K562 (cell line): Measurements from ENCODE around the gene PITPNB. TPM values are rescaled to one million over a fixed set of nuclear protein-coding genes. Genes with fewer than 3 reads are reported as not detected.

Experiments
- ATAC-seq: fragments of 200-7000 bp; cut with Tn5 transposase; 3 replicates; pipeline ENCODE4 v1.9.1; 2020; ENCODE audit warnings: moderate library complexity
- BruUV-seq: library from RNA; stranded (reverse); fragments of 400-500 nt; replicated peaks from 2 replicates; lab custom pipeline; 2021; lab: Mats Ljungman, UMichigan
- CTCF ChIA-PET: fragments of 300-600 bp; formaldehyde crosslinking; extraction: SDS; loops from one replicate; lab custom pipeline; 2021; ENCODE audit warnings: low intra/inter-chr PET ratio; lab: Yijun Ruan, JAX
- POLR2A ChIA-PET: fragments of 300-600, 350-650 bp; sonication (Branson Sonifier 250); formaldehyde crosslinking; extraction: SDS; loops from one replicate; lab custom pipeline; 2021; ENCODE audit warnings: antibody characterized with exemption, inconsistent platforms; lab: Yijun Ruan, JAX
- DNase-seq, 4 experiments: peaks; one replicate each; pipeline versions ENCODE4 v3.0.0 to v3.0.0-alpha.2; 2011 to 2018; ENCODE audit warnings: low spot score in 3 of 4, mixed read lengths in 3 of 4; ENCODE audit errors: extremely low read depth in 1 of 4
- FAIRE-seq: peaks from 2 replicates; lab custom pipeline; 2011; peaks lifted over from hg19 to GRCh38; lab: Jason Lieb, UNC
- H2AFZ ChIP-seq: 2 replicates; pipeline ENCODE4 v1.6.0; 2011; ENCODE audit warnings: low read depth, low read length, control low read depth, inconsistent platforms
- H3K27ac ChIP-seq: fragments of 200-600 bp; 3 replicates; pipeline ENCODE4 v1.8.0; 2011; ENCODE audit warnings: low read depth, mild to moderate bottlenecking, control low read depth, inconsistent platforms, low read length, moderate library complexity, mixed read lengths; ENCODE audit errors: extremely low read depth
- H3K27me3 ChIP-seq, 2 experiments: fragments of 300-600 bp in 1 of 2; 2 replicates in 1 of 2; 3 replicates in 1 of 2; pipeline versions ENCODE4 v1.6.0 to v1.8.0; 2011; ENCODE audit warnings: inconsistent platforms in 2 of 2, low read length in 2 of 2, mild to moderate bottlenecking in 1 of 2, mixed read lengths in 1 of 2, moderate library complexity in 1 of 2; ENCODE audit not compliant: control insufficient read depth in 2 of 2, insufficient read depth in 2 of 2
- H3K36me3 ChIP-seq: fragments of 300-600 bp; 3 replicates; pipeline ENCODE4 v1.8.0; 2011; ENCODE audit warnings: mild to moderate bottlenecking, low read length, inconsistent platforms; ENCODE audit not compliant: control insufficient read depth, insufficient read depth
- H3K4me1 ChIP-seq, 2 experiments: fragments of 200-600 bp in 1 of 2; replicated peaks in 1 of 2; 2 replicates in 1 of 2; 3 replicates in 1 of 2; pipeline versions ENCODE4 v1.5.1 to v1.8.0; 2011; ENCODE audit warnings: inconsistent platforms in 2 of 2, low read length in 2 of 2, mild to moderate bottlenecking in 1 of 2, mixed read lengths in 1 of 2, moderate library complexity in 1 of 2; ENCODE audit not compliant: control insufficient read depth in 2 of 2, insufficient read depth in 2 of 2
- H3K4me2 ChIP-seq: 2 replicates; pipeline ENCODE4 v1.6.1; 2011; ENCODE audit warnings: low read length, control low read depth, inconsistent platforms, mixed read lengths; ENCODE audit not compliant: insufficient read depth
- H3K4me3 ChIP-seq: fragments of 200-600 bp; sonication (generic), shearing (Covaris generic); 2 replicates; pipeline ENCODE4 v1.5.1; 2016; ENCODE audit warnings: control low read depth, inconsistent platforms
- H3K79me2 ChIP-seq: fragments of 200-600 bp; 3 replicates; pipeline ENCODE4 v1.8.0; 2011; ENCODE audit warnings: low read length, inconsistent platforms; ENCODE audit not compliant: control insufficient read depth, insufficient read depth
- H3K9ac ChIP-seq, 2 experiments: 2 replicates each; pipeline versions ENCODE4 v1.6.0 to v1.6.1; 2011; ENCODE audit warnings: low read depth in 2 of 2, low read length in 2 of 2, control low read depth in 1 of 2, inconsistent platforms in 1 of 2, mild to moderate bottlenecking in 1 of 2, mixed read lengths in 1 of 2; ENCODE audit not compliant: insufficient read depth in 1 of 2
- H3K9me1 ChIP-seq: one replicate; pipeline ENCODE4 v1.6.0; 2011; ENCODE audit warnings: inconsistent platforms, mild to moderate bottlenecking, low read length, moderate library complexity; ENCODE audit not compliant: control insufficient read depth, insufficient read depth
- H3K9me3 ChIP-seq: replicated peaks from 2 replicates; pipeline ENCODE4 v1.5.1; 2011; ENCODE audit warnings: low read depth, low read length, inconsistent platforms; ENCODE audit not compliant: control insufficient read depth, insufficient read depth
- H4K20me1 ChIP-seq: replicated peaks from 2 replicates; pipeline ENCODE4 v1.6.1; 2011; ENCODE audit warnings: low read length, inconsistent platforms, mixed read lengths; ENCODE audit not compliant: control insufficient read depth, insufficient read depth
- ADNP ChIP-seq: fragments of 200-800 bp; sonication (Bioruptor generic); IDR thresholded peaks from 2 replicates; pipeline ENCODE4 v1.6.1; 2016; ENCODE audit warnings: missing genetic modification characterization, missing compliant biosample characterization
- BCOR ChIP-seq: fragments of 450-650 bp; IDR thresholded peaks from 2 replicates; pipeline ENCODE4 v1.6.1; 2016
- CBFB ChIP-seq: sonication (generic); formaldehyde crosslinking; IDR thresholded peaks from 2 replicates; pipeline ENCODE4 v1.4.0; 2020; ENCODE audit warnings: mild to moderate bottlenecking, missing genetic modification reagents
- COPS2 ChIP-seq: fragments of 450-650 bp; conservative IDR thresholded peaks from 2 replicates; pipeline ENCODE4 v1.6.1; 2016; ENCODE audit warnings: mild to moderate bottlenecking, moderate library complexity
- HNRNPUL1 ChIP-seq: fragments of 200-400 bp; formaldehyde crosslinking; IDR thresholded peaks from 2 replicates; pipeline ENCODE4 v1.6.1; 2017; ENCODE audit warnings: low read length
- NR0B1 ChIP-seq: fragments of 450-650 bp; IDR thresholded peaks from one replicate; pipeline ENCODE4 v1.6.1; 2018; ENCODE audit warnings: mild to moderate bottlenecking, moderate library complexity; ENCODE audit not compliant: partially characterized antibody
- PHTF2 ChIP-seq: fragments of 250-450 bp; sonication (Bioruptor Pico); IDR thresholded peaks from 2 replicates; pipeline ENCODE4 v1.5.0; 2021; ENCODE audit warnings: mild to moderate bottlenecking
- RFX5 ChIP-seq: IDR thresholded peaks from 2 replicates; pipeline ENCODE4 v1.6.1; 2011; ENCODE audit warnings: low read depth, mild to moderate bottlenecking, improper control_type of control experiment, low read length
- RNF2 ChIP-seq: sonication (generic); IDR thresholded peaks from 2 replicates; pipeline ENCODE4 v1.6.1; 2016
- SLC30A9 ChIP-seq: fragments of 250-450 bp; sonication (Bioruptor Pico); IDR thresholded peaks from 2 replicates; pipeline ENCODE4 v1.8.0; 2022; ENCODE audit warnings: mild to moderate bottlenecking, moderate library complexity
- TSHZ1 ChIP-seq: fragments of 250-450 bp; sonication (Bioruptor Pico); IDR thresholded peaks from 2 replicates; pipeline ENCODE4 v1.4.0; 2020; ENCODE audit warnings: mild to moderate bottlenecking, moderate library complexity
- YBX1 ChIP-seq: fragments of 450-650 bp; IDR thresholded peaks from 2 replicates; pipeline ENCODE4 v1.7.1; 2016; ENCODE audit warnings: mild to moderate bottlenecking
- ZNF23 ChIP-seq: fragments of 250-450 bp; sonication (Bioruptor Pico); IDR thresholded peaks from 2 replicates; pipeline ENCODE4 v1.4.0; 2020; ENCODE audit warnings: mild to moderate bottlenecking
- ZNF311 ChIP-seq: fragments of 250-450 bp; sonication (Bioruptor Pico); IDR thresholded peaks from 2 replicates; pipeline ENCODE4 v1.4.0; 2020; ENCODE audit warnings: mild to moderate bottlenecking, moderate library complexity
- WGBS: fragments of 100-300 bp; shearing (Covaris generic); methylation state at CpG from one replicate; pipeline ENCODE4 v1.1.6; 2016; ENCODE audit warnings: low coverage, mixed read lengths; ENCODE audit not compliant: insufficient coverage; ENCODE audit errors: missing lambda C conversion rate; 5-methylcytosine and 5-hydroxymethylcytosine counted together
- in situ Hi-C: fragments of 300-500 bp; cut with MboI; formaldehyde crosslinking; loops from 4 replicates; pipeline ENCODE4 v1.15.0; 2018; ENCODE audit warnings: inconsistent platforms, mixed read lengths
- intact Hi-C: fragments of 100-400 bp; cut with micrococcal nuclease; formaldehyde crosslinking; loops from 2 replicates; pipeline ENCODE4 v1.14.2; 2022
- polyA plus RNA-seq, 8 experiments: library from polyadenylated mRNA; depleted of rRNA in 4 of 8; stranded (reverse) in 5 of 8; unstranded in 3 of 8; fragments of >200 nt; fragmentation: Nextera tagmentation in 2 of 8; fragmentation: Illumina TruSeq in 1 of 8; extraction: Ambion mirVana in 2 of 8; extraction: Trizol in 1 of 8; gene quantifications; 2 replicates each; pipeline versions ENCODE4 v1.2.1 to v1.2.3, GENCODE V29; 2011 to 2014; ENCODE audit warnings: inconsistent platforms in 1 of 8, missing spikeins in 1 of 8
- total RNA-seq, 7 experiments: library from RNA; depleted of rRNA in 6 of 7; stranded (reverse); fragments of >200 nt in 6 of 7; fragmentation: Illumina TruSeq in 2 of 7; extraction: Trizol in 2 of 7; gene quantifications; 2 replicates each; pipeline versions ENCODE4 v1.2.1 to v1.2.3, GENCODE V29; 2011 to 2021; ENCODE audit warnings: low replicate concordance in 1 of 7
- TF ChIP-seq, protein P1 (sequence below): sonication (generic); formaldehyde crosslinking; IDR thresholded peaks from 2 replicates; pipeline ENCODE4 v1.8.0; 2023; ENCODE audit warnings: mild to moderate bottlenecking, missing genetic modification reagents
- TF ChIP-seq, protein P2 (sequence below): fragments of 250-450 bp; sonication (Bioruptor Pico); IDR thresholded peaks from 2 replicates; pipeline ENCODE4 v1.5.0; 2020; ENCODE audit warnings: mild to moderate bottlenecking

Gene PITPNB
- total and polyA plus RNA-seq, 9 of the 15 experiments (the other 6 are each of a cell fraction or from before 2014, with no cell fraction given): 13.1 to 52.4 (median 34.7) TPM

DNA sequence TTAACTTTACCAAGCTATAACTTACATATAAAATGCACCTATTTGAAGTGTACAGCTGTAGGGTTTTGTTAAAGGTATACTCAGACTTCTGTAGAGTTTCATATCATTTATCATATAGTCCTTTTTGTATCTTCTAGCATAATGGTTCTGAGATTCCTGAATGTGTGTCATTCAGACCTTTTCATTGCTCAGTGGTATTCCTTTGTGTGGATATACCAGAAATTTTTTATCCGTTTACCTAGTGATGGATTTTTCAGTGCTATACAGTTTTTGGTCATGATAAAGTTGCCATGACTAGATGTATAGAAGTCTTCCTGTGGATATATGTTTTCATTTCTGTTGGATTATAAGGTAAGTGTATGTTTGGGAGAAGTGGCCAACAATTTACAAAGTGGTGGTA lies 6.3 kb upstream of the PITPNB start:
- Histone ChIP-seq H3K4me2 (no peak overlapping the region), H3K9me1 (no peaks in the 10 kb centered on the region)
- intact Hi-C loops: no loop called here
- FAIRE-seq: no peak
- TF ChIP-seq ADNP (tag): no peak
- TF ChIP-seq, protein P1, sequence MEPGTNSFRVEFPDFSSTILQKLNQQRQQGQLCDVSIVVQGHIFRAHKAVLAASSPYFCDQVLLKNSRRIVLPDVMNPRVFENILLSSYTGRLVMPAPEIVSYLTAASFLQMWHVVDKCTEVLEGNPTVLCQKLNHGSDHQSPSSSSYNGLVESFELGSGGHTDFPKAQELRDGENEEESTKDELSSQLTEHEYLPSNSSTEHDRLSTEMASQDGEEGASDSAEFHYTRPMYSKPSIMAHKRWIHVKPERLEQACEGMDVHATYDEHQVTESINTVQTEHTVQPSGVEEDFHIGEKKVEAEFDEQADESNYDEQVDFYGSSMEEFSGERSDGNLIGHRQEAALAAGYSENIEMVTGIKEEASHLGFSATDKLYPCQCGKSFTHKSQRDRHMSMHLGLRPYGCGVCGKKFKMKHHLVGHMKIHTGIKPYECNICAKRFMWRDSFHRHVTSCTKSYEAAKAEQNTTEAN (CRISPR knock-in tag): no peak
- TF ChIP-seq PHTF2 (CRISPR knock-in tag): no peak
- TF ChIP-seq ZNF311 (CRISPR knock-in tag): no peak
- no peak for TF ChIP-seq HNRNPUL1
- no peak for TF ChIP-seq CBFB (CRISPR knock-in tag)
- TF ChIP-seq ZNF23 (CRISPR knock-in tag): no peak
- no peak for TF ChIP-seq YBX1
- TF ChIP-seq RFX5: no peak
- no peak for TF ChIP-seq COPS2
- TF ChIP-seq TSHZ1: no peak
- no peak for TF ChIP-seq SLC30A9 (CRISPR knock-in tag)
- no peak for TF ChIP-seq BCOR
- TF ChIP-seq NR0B1: no peak
- TF ChIP-seq, protein P2, sequence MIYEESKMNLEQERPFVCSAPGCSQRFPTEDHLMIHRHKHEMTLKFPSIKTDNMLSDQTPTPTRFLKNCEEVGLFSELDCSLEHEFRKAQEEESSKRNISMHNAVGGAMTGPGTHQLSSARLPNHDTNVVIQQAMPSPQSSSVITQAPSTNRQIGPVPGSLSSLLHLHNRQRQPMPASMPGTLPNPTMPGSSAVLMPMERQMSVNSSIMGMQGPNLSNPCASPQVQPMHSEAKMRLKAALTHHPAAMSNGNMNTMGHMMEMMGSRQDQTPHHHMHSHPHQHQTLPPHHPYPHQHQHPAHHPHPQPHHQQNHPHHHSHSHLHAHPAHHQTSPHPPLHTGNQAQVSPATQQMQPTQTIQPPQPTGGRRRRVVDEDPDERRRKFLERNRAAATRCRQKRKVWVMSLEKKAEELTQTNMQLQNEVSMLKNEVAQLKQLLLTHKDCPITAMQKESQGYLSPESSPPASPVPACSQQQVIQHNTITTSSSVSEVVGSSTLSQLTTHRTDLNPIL (CRISPR knock-in tag): no peak
- TF ChIP-seq RNF2: no peak
- TF ChIP-seq, all 486 proteins: peak for 0
- H2AFZ ChIP-seq: no peak overlapping the region
- ATAC-seq: no peak
- H3K27me3 ChIP-seq: no peaks in the 10 kb centered on the region
- in situ Hi-C loops: no loop called here
- POLR2A ChIA-PET: no interaction called here
- peaks cover 15% of the 10 kb centered on the region; the same call in 2 of the 3 replicates for H3K36me3 ChIP-seq
- BruUV-seq: no TSS peak
- H3K4me1 ChIP-seq: peaks cover 0 to 3% of the 10 kb centered on the region in 2 experiments; a peak in 1 of 5 replicates
- DNase-seq: no peak
- peaks cover 22% of the 10 kb centered on the region for H3K79me2 ChIP-seq
- CTCF ChIA-PET: no interaction called here
- H3K27ac ChIP-seq: no peak overlapping the region
- no peak overlapping the region for H3K9ac ChIP-seq
- H3K4me3 ChIP-seq: no peak overlapping the region
- WGBS: 88% methylated on average over 1 of the region's 1 CpG
- no peaks in the 10 kb centered on the region for H4K20me1 ChIP-seq
- no peaks in the 10 kb centered on the region for H3K9me3 ChIP-seq
